ENCODE measurements around the gene COL27A1.

DNA sequence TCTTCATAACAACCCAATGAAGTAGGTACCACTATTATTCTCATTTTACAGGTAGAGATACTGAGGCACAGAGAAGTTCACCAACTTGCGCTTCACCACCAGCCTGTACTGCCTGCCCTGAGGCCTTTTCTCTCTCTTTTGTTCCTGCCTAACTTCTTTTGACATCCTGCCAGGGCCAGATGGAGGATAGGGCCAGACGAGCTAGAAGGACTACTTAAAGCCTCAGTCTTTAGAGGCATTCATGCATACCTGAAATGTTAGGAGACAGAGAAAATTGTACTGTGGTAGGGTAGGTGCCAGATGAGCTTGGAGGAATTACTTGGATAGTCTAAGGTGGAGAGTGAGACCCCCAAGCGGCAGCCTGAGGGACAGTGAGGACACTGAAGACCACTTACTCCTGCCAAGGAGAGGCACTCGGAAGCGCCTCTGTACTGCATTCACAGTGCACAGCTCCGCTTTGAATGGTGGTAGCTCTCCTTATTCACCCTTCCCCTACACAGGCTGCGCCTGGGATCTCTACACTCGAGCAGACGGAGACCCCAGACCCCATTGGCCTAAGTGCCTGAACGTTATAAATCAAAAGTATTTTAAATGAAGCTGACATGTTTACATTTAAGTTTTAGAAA is 161.4 kb downstream of the COL27A1 start:
- TF ChIP-seq, protein P1, sequence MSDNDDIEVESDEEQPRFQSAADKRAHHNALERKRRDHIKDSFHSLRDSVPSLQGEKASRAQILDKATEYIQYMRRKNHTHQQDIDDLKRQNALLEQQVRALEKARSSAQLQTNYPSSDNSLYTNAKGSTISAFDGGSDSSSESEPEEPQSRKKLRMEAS (IDR thresholded peaks at IDR 0.05; ENCODE audit: low read depth, low read length): no peak
- TF ChIP-seq, protein P2, sequence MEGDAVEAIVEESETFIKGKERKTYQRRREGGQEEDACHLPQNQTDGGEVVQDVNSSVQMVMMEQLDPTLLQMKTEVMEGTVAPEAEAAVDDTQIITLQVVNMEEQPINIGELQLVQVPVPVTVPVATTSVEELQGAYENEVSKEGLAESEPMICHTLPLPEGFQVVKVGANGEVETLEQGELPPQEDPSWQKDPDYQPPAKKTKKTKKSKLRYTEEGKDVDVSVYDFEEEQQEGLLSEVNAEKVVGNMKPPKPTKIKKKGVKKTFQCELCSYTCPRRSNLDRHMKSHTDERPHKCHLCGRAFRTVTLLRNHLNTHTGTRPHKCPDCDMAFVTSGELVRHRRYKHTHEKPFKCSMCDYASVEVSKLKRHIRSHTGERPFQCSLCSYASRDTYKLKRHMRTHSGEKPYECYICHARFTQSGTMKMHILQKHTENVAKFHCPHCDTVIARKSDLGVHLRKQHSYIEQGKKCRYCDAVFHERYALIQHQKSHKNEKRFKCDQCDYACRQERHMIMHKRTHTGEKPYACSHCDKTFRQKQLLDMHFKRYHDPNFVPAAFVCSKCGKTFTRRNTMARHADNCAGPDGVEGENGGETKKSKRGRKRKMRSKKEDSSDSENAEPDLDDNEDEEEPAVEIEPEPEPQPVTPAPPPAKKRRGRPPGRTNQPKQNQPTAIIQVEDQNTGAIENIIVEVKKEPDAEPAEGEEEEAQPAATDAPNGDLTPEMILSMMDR (IDR thresholded peaks at IDR 0.05; ENCODE audit: low read depth, low read length): no peak
- TF ChIP-seq POLR2A (IDR thresholded peaks at IDR 0.05; ENCODE audit: extremely low read depth, insufficient read length) (no peak), MYC (IDR thresholded peaks at IDR 0.05; ENCODE audit: low read depth, low read length) (no peak)

Data from NB4 (cell line).